NCI-H1436 treated with DMSO at 0.1 percent for 48 hours (cell line): Measurements from ENCODE around the gene LARP4.
"Not testable (repeated sequence)": the region's sequence is repeated elsewhere in the genome, so short reads cannot be mapped to it uniquely, and the experiment has no call there.

Source experiments
- DNase-seq: peaks from one replicate; lab custom pipeline; 2025; lab: John Stamatoyannopoulos, UW

LARP4 gene

DNA sequence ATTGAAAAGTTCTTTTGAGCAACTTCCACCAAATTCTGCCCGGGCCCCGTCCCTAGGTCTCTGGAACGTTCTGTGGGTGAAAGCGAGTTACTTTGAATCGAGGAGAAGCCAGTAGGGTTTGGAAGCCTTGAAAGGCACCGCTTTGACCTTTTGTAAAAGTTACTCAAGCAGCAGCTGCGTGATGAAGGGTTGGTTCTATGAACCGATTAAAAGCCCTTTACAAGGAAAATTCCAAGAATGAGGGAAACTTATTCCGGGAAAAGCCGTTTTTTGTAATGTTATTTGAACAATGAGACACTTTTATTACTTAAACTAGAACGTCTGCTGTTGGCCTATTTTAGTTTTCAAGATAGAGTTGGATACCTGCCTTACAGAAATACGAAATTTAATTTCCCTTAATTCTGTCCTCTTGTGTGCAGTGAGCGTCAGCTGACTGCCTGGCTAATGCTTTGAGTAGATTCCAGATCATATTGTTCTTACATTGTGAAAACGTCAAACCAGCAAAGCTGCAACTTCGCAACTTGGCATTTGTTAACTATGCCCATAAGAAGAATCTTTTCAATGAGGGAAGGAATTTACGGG is 906 bp downstream of the LARP4 start:
- no peak for DNase-seq

DNA sequence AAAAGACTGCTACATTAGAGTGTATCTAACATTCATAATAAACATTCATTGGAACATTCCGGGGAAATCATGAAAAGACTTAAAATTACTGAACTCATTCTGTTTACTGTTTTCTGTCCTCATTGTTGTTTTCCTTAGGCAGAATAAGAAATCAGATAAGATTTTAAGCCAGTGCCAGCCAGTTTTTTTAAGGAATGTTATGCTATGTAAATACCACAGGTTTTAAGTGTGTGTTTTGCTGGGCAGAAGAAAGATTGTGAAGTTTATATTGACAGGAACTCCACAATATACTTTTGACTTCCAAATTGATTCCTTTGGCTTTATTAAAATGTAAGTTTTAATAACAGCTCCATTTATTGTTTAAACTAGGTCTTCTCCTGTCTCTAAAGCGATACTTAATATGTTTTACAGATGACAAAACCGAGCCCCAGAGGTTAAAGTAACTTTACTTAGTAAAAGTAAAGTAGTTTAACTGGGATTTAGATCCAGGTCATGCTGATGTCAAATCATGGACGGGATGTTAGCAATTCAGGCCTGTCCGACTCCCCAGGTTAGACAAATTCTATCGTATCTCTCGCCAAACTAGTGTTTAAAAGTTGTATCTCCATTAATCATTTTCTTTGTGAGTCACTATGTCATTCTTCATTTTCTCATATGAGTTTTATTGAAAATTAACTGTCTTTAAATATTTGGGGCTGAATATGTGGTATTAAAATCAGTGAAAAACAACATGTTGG is 1.7 kb downstream of the LARP4 start:
- no peak for DNase-seq

DNA sequence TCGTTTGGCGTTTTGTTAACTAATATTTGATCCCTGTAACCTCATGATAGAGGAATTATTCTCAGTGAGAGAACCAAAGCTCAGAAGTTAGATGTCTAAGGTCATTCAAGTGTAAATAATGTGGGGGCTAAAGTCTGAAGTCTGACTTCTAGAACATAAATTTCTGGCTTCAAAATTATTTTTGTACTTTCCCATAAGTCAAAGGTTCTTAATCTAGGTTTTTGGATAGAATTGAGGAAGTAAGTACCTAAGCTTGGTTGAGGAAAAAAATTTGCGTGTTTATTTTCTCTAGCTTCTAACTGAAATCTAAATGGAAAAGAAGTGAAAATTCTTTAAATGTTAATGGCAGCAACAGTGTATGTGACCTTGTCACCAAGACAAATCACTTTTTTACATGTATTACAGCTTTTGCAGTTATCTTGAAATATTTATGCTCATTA is 2.3 kb downstream of the LARP4 start:
- no peak for DNase-seq

- no peak for DNase-seq
Observed at GRCh38 chr12:50404307-50404706, 3.6 kb downstream of the LARP4 start.

DNA sequence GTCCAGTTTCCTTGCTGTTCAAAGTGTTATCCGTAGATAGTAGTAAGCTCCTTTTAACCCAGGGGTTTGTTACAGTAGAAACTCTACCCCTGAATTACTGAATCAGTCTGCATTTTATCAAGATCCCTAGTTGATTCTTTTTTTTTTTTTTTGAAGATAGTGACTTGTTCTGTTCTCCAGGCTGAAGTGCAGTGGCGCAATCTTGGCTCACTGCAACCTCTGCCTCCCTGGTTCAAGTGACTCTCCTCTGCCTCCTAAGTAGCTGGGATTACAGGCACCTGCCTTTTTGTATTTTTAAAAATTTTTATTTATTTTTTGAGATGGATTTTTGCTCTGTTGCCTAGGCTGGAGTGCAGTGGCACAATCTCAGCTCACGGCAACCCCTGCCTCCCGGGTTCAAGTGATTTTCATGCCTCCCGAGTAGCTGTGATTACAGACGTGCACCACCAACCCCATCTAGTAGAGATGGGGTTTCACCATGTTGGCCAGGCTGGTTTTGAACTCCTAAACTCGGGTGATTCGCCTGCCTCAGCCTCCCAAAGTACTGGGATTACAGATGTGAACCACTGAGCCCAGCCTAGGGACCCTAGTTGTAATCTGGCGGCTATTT is 10.5 kb downstream of the LARP4 start:
- DNase-seq, result no peak

GRCh38 chr12:50415899-50416479 is 15.3 kb downstream of the LARP4 start:
- no peak for DNase-seq

GRCh38 chr12:50419112-50419909 is 18.6 kb downstream of the LARP4 start:
- no peak for DNase-seq

GRCh38 chr12:50422855-50423254 is 22.2 kb downstream of the LARP4 start:
- not testable (repeated sequence) for DNase-seq

DNA sequence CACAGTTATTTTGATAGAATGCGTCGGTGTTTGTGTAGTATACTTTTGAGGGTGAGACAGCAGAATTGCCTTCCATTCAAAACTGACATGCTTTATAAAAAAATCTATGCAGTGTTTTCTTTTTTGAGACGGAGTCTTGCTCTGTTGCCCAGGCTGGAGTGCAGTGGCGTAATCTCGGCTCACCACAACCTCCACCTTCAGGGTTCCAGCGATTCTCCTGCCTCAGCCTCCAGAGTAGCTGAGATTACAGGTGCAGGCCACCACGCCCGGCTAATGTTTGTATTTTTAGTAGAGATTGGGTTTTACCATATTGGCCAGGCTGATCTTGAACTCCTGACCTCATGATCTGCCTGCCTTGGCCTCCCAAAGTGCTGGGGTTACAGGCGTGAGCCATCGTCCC is 22.7 kb downstream of the LARP4 start:
- DNase-seq, result not testable (repeated sequence)

DNA sequence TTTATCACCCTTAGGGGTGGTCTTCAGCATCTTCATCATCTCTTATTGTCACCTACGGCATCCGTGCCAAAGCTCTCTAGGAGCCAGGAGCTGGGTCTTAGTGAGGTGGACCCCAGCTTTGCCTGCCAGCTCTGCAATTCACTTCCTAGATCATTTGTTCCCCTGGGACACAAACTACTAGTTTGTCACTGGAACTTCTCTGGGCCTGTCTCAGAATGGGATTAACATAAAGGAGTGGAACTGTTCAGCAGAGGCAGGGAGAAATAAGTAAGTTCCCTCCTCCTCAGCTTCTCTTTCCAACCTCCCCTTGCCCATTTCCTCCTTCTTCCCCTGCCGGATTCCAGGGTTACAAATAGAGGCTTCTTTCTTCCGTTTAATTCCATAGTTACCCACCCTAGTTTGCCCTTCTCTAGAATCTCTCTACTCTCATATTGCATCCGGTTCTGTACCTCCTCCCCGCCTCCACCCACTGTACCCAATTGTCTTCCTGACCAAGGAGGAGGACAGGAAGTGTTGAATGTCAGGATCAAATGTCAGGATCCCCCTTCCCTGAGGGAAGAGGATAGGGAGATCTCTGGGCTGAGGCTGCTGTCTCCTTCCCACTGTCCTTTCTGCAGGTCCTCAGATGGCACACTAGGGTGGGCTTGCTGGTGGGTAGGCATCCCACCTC is 25.0 kb downstream of the LARP4 start:
- no peak for DNase-seq

DNA sequence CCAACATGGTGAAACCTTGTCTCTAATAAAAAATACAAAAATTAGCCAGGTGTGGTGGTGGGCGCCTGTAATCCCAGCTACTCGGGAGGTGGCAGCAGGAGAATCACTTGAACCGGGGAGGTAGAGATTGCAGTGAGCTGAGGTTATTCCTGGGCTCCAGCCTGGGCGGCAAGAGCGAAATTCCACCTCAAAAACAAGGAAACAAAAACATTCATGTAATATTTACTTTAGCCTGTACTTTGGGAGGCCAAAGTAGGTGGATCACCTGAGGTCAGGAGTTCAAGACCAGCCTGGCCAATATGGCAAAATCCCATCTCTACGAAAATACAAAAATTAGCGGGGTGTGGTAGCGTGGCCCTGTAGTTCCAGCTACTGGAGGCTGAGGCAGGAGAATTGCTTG is 31.0 kb downstream of the LARP4 start:
- not testable (repeated sequence) for DNase-seq

DNA sequence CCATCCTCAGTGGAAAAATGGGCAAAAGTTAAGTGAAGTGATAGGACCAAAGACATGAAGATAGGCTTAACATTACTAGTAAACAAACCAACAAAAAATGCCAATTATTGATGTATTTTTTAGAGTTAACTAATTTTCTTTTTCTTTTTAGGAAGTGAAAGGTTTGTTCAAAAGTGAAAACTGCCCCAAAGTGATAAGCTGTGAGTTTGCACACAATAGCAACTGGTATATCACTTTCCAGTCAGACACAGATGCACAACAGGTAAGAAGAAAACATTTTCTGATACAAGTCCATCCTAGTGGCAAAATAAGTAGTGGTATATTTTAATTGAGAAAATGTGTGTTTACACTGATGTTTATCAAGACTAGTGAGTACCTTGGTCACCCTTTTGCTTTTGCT is 39.6 kb downstream of the LARP4 start:
- DNase-seq, result no peak

DNA sequence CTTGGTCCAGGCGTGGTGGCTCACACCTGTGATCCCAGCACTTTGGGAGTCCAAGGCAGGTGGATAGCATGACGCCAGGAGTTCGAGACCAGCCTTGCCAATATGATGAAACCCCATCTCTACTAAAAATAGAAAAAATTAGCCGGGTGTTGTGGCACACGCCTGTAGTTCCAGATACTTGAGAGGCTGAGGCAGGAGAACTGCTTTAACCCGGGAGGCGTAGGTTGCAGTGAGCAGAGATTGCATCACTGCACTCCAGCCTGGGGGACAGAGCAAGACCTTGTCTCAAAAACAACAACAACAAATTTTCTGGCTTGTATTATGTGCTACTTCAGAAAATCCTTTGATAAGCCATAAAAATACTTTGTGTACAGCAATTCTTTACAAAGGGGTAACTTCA is 41.1 kb downstream of the LARP4 start:
- no peak for DNase-seq

DNA sequence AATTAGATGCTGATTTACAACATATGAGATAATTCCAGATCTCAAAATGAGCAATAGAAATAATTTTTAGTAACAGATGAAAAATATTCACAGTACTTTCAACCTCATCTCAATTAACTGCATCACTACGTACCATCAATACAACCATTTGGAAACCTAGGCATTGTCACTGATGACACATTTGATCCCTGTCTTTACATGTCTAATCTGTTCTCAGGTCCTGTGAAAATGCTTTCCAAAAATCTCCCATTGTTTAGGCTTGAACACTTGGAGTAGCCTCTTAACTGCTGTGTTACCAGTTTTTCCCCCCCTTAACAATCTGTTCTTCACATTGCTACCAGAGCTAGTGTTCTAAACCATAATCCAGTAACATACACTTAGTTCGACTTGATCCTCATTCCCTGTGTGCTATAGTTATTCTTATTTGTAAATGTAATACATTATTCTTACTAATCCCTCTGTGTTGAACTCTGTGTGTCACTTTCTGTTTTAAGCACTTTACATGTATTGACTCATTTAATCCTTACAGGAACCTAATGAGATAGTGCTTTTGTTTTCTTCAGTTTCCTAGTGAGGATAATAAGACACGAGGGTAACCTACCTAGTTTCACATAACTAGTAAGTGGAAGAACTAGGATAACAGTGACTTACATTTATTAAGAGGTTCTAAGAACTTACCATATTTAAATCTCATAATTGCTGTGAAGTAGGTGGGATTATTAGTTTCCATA is 41.7 kb downstream of the LARP4 start:
- DNase-seq, result no peak

DNA sequence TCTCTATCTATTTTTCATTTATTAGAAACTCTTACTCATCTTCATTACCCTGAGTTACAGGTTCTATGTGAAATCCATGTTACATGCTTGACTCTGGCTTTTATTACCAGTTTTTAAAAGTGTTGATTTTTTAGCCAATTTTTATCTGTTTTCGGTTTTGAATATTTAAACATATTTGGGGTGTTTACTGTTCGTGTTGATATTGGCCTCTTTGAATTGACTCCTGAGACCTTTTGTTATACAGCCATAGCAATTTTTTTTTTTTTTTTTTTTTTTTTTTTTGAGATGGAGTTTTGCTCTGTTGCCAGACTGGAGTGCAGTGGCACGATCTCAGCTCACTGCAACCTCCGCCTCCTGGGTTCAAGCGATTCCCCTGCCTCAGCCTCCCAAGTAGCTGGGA is 49.0 kb downstream of the LARP4 start:
- not testable (repeated sequence) for DNase-seq

DNA sequence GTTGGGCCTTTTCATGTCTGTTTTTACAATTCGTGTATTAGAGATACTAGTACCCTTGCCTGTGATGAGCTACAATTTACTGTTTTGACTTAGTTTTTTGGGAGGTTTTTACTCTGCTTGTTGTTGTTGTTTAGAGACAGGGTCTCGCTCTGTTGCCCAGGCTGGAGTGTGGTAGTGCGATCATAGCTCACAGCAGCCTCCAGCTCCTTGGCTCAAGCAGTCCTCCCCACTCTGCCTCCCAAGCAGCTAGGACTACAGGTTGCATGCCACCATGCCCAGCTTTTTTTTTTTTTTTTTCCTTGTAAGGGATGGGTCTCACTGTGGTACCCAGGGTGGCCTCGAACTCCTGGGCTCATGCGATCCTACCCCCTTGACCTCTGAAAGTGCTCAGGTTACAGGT is 52.1 kb downstream of the LARP4 start:
- DNase-seq, result no peak

DNA sequence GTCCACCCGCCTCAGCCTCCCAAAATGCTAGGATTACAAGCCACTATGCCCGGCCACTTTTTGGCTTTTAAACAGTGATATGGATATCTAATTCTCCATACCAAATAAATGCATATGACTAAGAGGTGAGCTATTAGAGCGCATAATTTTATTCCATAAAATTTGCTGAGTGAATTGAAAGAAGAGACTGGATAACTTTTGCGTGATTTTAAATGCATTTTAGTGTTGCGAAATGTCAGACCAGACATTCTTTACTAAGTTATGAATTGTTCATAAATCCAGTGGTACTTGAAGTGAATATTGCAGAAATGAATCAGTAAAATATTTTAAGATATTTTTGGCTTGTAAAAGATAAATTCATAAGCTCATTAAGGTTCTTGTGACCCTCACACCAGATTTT is 53.2 kb downstream of the LARP4 start:
- DNase-seq, result no peak

DNA sequence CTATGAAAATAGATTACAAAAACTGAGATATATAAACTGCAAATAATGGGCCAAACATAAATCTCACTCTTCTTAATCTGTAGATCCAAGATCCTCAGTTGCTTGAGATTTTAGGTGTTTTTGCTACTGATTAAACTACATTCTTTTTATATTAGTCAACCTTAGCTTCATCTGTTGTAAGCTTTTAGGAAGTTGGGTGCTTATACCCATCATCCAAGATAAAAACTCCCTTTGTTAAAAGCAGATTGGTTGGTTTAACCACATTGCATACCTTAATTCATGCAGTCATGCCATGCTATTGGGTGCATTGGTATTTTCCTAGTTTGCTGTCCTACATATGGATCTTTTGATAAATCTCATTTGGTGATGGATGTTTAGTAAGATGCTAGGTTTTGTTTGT is 57.9 kb downstream of the LARP4 start:
- DNase-seq, result no peak

DNA sequence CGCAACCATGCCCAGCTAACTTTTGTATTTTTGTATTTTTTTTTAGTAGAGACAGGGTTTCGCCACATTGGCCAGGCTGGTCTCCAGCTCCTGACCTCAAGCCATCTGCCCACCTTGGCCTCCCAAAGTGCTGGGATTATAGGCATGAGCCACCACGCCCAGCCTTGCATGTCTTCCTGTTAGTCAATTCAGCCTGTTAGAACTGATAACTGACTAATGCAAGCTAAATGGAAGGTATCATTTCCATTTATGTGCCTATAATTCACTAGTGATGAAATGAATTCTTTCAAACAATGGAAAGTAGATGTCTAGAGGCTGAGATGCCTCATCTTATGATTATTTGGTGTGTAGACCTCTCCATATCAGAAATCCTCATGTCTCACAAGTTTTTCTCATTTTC is 66.8 kb downstream of the LARP4 start:
- DNase-seq, result no peak

- DNase-seq, result no peak
Observed at GRCh38 chr12:50477241-50477832, 76.7 kb downstream of the LARP4 start.

- no peak for DNase-seq
Observed at GRCh38 chr12:50482571-50482970, 81.9 kb downstream of the LARP4 start.
